ENCODE data around the gene TAS1R1.

The TAS1R1 gene

DNA sequence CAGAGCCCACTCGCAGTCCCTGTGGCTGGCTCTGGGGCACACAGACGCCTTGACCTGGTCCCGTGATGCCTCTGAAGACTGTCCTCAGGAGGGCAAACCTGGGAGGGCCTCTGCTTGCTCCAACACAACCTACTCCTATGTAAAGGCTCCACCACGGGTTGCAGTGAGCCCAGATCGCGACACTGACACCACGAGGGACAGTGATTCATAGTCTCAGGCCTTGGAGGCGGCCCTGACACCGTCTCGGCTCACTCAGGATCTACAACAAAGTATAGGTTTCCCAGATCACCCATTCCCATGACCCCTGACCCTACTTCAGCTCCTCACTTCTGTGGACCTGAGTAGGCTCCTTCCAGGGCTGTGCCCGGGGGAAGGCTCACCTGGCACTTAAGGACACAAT is 28.8 kb upstream of the TAS1R1 start:
- no peaks in the 10 kb centered on the region for H3K9me3 ChIP-seq (ENCODE audit: control insufficient read depth, insufficient read depth, low read depth, low read length)
- H3K36me3 ChIP-seq (ENCODE audit: control insufficient read depth, insufficient read depth, low read length), result peaks cover 56% of the 10 kb centered on the region
- H3K4me1 ChIP-seq (ENCODE audit: control insufficient read depth, insufficient read depth, low read length), result no peaks in the 10 kb centered on the region
- no peaks in the 10 kb centered on the region for H3K27me3 ChIP-seq (ENCODE audit: control insufficient read depth, insufficient read depth, low read length)
- no peak overlapping the region for H3K27ac ChIP-seq (ENCODE audit: low read depth, low read length)
- no peak overlapping the region for H3K4me3 ChIP-seq (ENCODE audit: low read depth, low read length)
- no peak overlapping the region for H3K9ac ChIP-seq (ENCODE audit: low read length)

DNA sequence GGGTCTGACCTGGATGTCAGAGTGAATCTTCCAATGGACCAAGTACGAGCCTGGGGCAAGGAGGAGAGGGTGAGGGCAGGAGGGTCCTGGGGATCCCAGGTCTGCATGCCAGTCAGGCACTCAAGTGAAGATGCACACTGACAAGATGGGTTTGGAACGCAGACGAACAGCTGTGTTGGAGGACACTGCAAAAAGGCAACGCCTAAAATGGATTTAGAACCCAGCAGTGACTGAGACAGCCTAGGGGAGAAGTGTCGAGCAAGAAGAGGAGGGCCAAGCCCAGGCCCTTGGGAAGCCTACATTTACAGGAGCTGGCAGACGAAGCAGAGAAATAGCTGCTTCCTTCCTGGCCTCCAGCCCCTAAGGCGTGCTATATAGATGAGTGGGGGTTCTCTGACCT is 26.6 kb upstream of the TAS1R1 start:
- no peak overlapping the region for H3K4me3 ChIP-seq (ENCODE audit: low read depth, low read length)
- H3K9ac ChIP-seq (ENCODE audit: low read length), result no peak overlapping the region
- H3K9me3 ChIP-seq (ENCODE audit: control insufficient read depth, insufficient read depth, low read depth, low read length), result no peaks in the 10 kb centered on the region
- H3K27ac ChIP-seq (ENCODE audit: low read depth, low read length), result no peak overlapping the region
- no peaks in the 10 kb centered on the region for H3K27me3 ChIP-seq (ENCODE audit: control insufficient read depth, insufficient read depth, low read length)
- H3K36me3 ChIP-seq (ENCODE audit: control insufficient read depth, insufficient read depth, low read length), result peaks cover 77% of the 10 kb centered on the region
- H3K4me1 ChIP-seq (ENCODE audit: control insufficient read depth, insufficient read depth, low read length), result no peaks in the 10 kb centered on the region

DNA sequence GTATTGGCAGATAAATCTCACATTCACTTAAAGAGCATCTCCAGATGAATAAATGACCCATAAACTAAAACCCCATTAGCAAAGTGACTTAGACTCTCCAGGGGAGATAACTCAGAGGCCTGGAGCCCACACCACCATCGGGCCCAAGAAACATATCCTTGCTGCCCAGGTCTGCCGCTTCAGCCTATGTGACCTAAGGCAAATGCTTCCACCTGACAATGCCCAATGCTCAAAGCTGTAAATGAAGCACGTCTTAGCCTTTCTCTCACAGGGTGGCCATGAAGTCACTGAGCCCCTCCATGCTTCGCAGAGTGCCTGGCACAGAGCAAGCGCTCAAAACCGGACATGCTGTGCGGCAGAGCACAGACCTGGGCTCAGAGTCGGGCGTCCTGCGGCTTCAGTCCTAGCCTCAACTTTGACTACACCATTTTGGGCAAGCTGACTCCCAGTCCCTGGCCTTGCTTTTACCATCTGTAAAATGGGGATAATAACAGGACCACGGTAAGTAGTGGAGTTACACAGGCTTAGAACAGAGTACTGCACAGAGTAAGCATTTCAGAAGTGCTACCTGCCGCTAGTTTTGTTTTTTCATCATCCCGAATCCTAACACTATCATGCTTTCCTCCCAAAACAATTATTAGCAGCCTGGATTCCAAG is 24.5 kb upstream of the TAS1R1 start:
- H3K9ac ChIP-seq (ENCODE audit: low read length), result no peak overlapping the region
- no peaks in the 10 kb centered on the region for H3K4me1 ChIP-seq (ENCODE audit: control insufficient read depth, insufficient read depth, low read length)
- H3K27me3 ChIP-seq (ENCODE audit: control insufficient read depth, insufficient read depth, low read length), result no peaks in the 10 kb centered on the region
- H3K9me3 ChIP-seq (ENCODE audit: control insufficient read depth, insufficient read depth, low read depth, low read length), result no peaks in the 10 kb centered on the region
- H3K36me3 ChIP-seq (ENCODE audit: control insufficient read depth, insufficient read depth, low read length), result peaks cover 84% of the 10 kb centered on the region
- H3K4me3 ChIP-seq (ENCODE audit: low read depth, low read length), result no peak overlapping the region
- no peak overlapping the region for H3K27ac ChIP-seq (ENCODE audit: low read depth, low read length)

DNA sequence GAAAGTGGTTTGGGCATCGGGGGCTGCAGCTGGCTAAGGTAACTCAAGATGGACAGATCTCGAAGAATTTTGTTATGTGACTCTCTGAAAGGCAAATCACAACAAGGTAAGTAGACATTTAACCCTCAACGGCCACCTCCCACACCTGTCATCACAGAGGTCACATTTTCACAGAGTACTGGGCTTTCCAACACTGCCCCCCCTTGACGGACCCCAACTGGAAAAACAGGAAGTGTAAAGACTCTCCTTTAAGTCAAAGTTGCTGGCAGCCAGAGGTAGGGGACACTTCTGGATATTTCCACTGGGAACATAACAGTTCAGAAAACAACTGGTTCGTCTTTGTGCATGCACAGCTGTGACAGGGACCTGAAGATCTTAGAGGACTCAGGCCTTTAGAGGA is 23.1 kb upstream of the TAS1R1 start:
- no peaks in the 10 kb centered on the region for H3K4me1 ChIP-seq (ENCODE audit: control insufficient read depth, insufficient read depth, low read length)
- no peak overlapping the region for H3K27ac ChIP-seq (ENCODE audit: low read depth, low read length)
- H3K36me3 ChIP-seq (ENCODE audit: control insufficient read depth, insufficient read depth, low read length), result peaks cover 78% of the 10 kb centered on the region
- no peak overlapping the region for H3K4me3 ChIP-seq (ENCODE audit: low read depth, low read length)
- H3K9ac ChIP-seq (ENCODE audit: low read length), result no peak overlapping the region
- H3K27me3 ChIP-seq (ENCODE audit: control insufficient read depth, insufficient read depth, low read length), result no peaks in the 10 kb centered on the region
- H3K9me3 ChIP-seq (ENCODE audit: control insufficient read depth, insufficient read depth, low read depth, low read length), result no peaks in the 10 kb centered on the region

DNA sequence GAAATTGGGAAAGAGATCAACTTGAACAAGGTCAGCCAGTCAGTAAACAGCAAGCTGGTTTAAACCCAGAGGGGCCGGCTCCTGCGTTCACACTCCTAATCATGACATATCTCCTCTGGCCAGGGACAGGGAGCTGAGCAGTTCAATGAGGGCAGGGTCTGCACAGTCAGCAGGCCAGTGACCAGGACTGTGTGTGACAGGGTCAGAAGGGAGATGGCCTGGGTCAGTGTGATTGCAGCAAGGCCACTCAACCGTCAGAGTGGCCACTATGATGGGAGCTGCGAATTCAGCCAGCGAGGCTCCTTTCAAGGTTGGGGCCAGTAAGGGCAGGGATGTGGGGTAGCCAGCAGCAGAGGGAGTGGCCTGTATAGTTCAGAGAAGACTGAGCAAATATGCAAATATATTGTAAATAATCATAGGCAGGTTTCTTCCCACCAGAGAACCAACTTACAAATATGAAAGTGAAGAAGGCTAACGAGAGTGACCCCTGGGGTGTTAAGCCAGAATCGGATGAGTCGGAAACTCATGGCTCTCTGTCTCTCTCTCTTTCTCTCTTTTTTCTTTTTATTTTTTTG is 20.8 kb upstream of the TAS1R1 start:
- Histone ChIP-seq H3K9me3 (ENCODE audit: control insufficient read depth, insufficient read depth, low read depth, low read length) (no peaks in the 10 kb centered on the region), H3K9ac (ENCODE audit: low read length) (no peak overlapping the region), H3K27me3 (ENCODE audit: control insufficient read depth, insufficient read depth, low read length) (no peaks in the 10 kb centered on the region), H3K4me3 (ENCODE audit: low read depth, low read length) (no peak overlapping the region), H3K36me3 (ENCODE audit: control insufficient read depth, insufficient read depth, low read length) (peaks cover 72% of the 10 kb centered on the region), H3K4me1 (ENCODE audit: control insufficient read depth, insufficient read depth, low read length) (no peaks in the 10 kb centered on the region), H3K27ac (ENCODE audit: low read depth, low read length) (no peak overlapping the region)

DNA sequence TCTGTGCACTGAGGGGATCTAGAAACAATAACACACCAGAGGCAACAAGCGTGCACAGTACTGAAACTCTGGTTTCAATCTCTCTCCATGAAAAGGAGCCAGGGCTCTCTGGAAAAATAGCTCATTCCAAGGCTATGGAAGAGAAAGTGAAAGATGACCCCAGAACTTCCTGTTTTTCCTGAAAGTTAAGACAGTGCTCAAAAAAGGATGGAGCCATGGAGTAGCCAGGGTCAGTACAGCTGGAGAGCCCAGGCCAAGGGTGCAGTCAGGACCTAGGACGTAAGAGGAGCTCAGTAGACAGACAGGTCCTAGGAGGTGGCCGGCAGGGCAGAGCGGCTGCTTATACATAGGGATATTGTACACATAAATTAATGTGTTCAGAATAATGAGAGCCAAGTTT is 19.9 kb upstream of the TAS1R1 start:
- Histone ChIP-seq H3K27ac (ENCODE audit: low read depth, low read length) (no peak overlapping the region), H3K9ac (ENCODE audit: low read length) (no peak overlapping the region), H3K4me1 (ENCODE audit: control insufficient read depth, insufficient read depth, low read length) (no peaks in the 10 kb centered on the region), H3K9me3 (ENCODE audit: control insufficient read depth, insufficient read depth, low read depth, low read length) (no peaks in the 10 kb centered on the region), H3K4me3 (ENCODE audit: low read depth, low read length) (no peak overlapping the region), H3K27me3 (ENCODE audit: control insufficient read depth, insufficient read depth, low read length) (no peaks in the 10 kb centered on the region), H3K36me3 (ENCODE audit: control insufficient read depth, insufficient read depth, low read length) (peaks cover 68% of the 10 kb centered on the region)

DNA sequence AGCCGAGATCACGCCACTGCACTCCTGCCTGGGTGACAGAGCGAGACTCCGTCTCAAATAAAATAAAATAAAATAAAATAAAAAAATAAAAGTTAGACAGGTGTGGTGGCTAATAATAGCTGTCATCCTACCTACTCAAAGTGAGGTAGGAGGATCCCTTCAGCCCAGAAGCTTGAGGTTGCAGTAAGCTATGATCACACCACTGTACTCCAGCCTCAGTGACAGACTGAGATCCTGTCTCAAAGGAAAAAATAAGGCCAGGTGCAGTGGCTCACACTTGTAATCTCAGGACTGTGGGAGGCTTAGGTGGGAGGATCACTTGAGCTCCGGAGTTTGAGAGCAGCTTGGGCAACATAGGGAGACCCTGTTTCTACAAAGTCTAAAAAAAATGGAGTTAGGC is 18.8 kb upstream of the TAS1R1 start:
- Histone ChIP-seq H3K4me1 (ENCODE audit: control insufficient read depth, insufficient read depth, low read length) (no peaks in the 10 kb centered on the region), H3K9me3 (ENCODE audit: control insufficient read depth, insufficient read depth, low read depth, low read length) (no peaks in the 10 kb centered on the region), H3K27ac (ENCODE audit: low read depth, low read length) (no peak overlapping the region), H3K4me3 (ENCODE audit: low read depth, low read length) (no peak overlapping the region), H3K27me3 (ENCODE audit: control insufficient read depth, insufficient read depth, low read length) (no peaks in the 10 kb centered on the region), H3K9ac (ENCODE audit: low read length) (no peak overlapping the region), H3K36me3 (ENCODE audit: control insufficient read depth, insufficient read depth, low read length) (peaks cover 63% of the 10 kb centered on the region)

DNA sequence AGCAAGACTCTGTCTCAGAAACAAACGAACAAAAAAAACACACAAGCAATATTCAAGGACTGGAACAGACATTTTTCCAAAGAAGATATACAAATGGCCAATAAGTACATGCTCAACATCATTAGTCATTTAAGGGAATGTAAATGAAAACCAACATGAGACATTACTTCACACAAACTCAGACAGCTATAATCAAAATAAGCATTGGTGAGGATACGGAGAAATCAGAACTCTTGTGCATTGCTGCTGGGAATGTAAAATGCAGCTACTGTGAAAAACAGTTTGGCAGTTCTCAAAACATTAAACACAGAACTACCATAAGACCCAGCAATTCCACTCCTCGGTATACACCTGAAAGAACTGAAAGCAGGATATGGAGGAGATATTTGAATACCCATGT is 16.2 kb upstream of the TAS1R1 start:
- peaks cover 55% of the 10 kb centered on the region for H3K36me3 ChIP-seq (ENCODE audit: control insufficient read depth, insufficient read depth, low read length)
- no peak overlapping the region for H3K27ac ChIP-seq (ENCODE audit: low read depth, low read length)
- H3K4me3 ChIP-seq (ENCODE audit: low read depth, low read length), result no peak overlapping the region
- H3K4me1 ChIP-seq (ENCODE audit: control insufficient read depth, insufficient read depth, low read length), result no peaks in the 10 kb centered on the region
- no peaks in the 10 kb centered on the region for H3K9me3 ChIP-seq (ENCODE audit: control insufficient read depth, insufficient read depth, low read depth, low read length)
- H3K27me3 ChIP-seq (ENCODE audit: control insufficient read depth, insufficient read depth, low read length), result no peaks in the 10 kb centered on the region
- no peak overlapping the region for H3K9ac ChIP-seq (ENCODE audit: low read length)

DNA sequence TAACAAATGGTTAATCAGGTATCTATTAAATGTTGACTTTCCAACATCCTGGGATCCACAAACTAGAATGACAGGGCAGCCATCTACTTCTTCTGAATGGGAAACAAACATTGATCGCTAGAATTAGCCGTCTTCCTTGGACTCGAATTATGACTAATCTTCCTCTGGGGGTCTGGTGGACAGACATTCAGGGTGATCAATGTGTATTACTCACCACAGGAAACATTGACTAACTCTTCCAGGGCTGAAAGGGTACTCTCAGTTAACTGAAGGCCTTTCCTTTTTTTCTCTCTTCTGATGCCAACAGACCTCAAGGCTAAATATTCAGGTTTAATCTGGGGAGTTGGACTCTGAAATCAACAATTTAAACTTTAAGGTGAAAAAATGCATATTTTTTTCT is 10.3 kb upstream of the TAS1R1 start:
- no peak overlapping the region for H3K9ac ChIP-seq (ENCODE audit: low read length)
- no peaks in the 10 kb centered on the region for H3K4me1 ChIP-seq (ENCODE audit: control insufficient read depth, insufficient read depth, low read length)
- peaks cover 78% of the 10 kb centered on the region for H3K36me3 ChIP-seq (ENCODE audit: control insufficient read depth, insufficient read depth, low read length)
- H3K4me3 ChIP-seq (ENCODE audit: low read depth, low read length), result no peak overlapping the region
- no peaks in the 10 kb centered on the region for H3K27me3 ChIP-seq (ENCODE audit: control insufficient read depth, insufficient read depth, low read length)
- no peaks in the 10 kb centered on the region for H3K9me3 ChIP-seq (ENCODE audit: control insufficient read depth, insufficient read depth, low read depth, low read length)
- H3K27ac ChIP-seq (ENCODE audit: low read depth, low read length), result no peak overlapping the region

DNA sequence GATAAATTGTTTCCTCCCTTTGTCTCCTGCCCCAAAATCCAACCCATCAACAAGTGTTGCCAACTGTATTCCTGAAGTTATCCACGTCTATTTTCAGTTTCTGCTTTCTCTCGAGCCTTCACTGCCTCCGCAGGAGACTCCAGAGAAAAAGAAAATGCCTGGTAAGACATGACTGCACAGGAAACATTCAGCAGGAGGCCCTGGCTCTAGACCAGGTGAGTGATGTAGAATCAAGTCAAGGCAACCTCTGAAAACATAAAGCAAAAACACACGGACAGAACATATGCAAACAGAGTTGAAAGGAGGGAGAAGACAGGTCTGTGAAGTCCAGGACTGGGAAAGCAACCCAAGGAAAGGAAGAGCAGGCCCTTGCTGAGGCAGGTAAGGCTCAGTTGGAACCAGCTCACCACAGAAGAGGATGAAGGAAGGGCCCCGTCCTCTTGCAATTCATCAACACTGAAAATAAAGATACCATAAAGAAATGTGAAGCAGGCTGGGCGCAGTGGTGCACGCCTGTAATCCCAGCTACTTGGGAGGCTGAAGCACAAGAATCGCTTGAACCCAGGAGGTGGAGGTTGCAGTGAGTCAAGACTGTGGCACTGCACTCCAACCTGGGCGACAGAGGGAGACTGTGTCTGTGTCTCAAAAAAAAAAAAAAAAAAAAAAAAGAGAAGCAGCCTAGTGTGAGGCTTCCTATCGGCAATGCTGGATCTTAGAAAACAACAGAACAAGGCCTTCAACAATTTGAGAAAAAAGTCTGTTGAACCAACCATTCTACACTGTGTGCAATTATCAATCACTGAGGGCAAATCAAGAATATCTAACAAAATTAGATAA is 9.6 kb upstream of the TAS1R1 start:
- Histone ChIP-seq H3K9ac (ENCODE audit: low read length) (no peak overlapping the region), H3K9me3 (ENCODE audit: control insufficient read depth, insufficient read depth, low read depth, low read length) (no peaks in the 10 kb centered on the region), H3K4me3 (ENCODE audit: low read depth, low read length) (no peak overlapping the region), H3K27me3 (ENCODE audit: control insufficient read depth, insufficient read depth, low read length) (no peaks in the 10 kb centered on the region), H3K27ac (ENCODE audit: low read depth, low read length) (no peak overlapping the region), H3K36me3 (ENCODE audit: control insufficient read depth, insufficient read depth, low read length) (peaks cover 81% of the 10 kb centered on the region), H3K4me1 (ENCODE audit: control insufficient read depth, insufficient read depth, low read length) (no peaks in the 10 kb centered on the region)

DNA sequence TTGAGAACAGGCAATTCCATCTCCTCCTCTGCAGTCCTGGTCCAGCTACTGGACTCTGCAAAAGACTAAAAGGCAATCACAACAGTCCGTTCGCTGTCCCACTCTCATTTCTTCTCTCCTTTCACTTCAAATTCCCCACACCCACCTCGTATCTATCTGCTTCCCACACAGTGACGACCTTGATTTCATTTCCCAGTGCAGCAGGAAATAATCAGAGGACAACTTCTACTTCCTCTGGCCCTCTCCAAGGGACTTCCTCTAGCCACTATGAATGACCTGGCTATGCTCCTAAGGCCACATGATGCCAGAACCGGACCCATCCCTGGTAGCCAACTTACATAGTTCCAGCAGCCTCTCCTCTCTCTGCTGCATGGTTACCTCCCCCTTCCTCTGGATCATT is 8.8 kb upstream of the TAS1R1 start:
- Histone ChIP-seq H3K27me3 (ENCODE audit: control insufficient read depth, insufficient read depth, low read length) (no peaks in the 10 kb centered on the region), H3K9me3 (ENCODE audit: control insufficient read depth, insufficient read depth, low read depth, low read length) (no peaks in the 10 kb centered on the region), H3K9ac (ENCODE audit: low read length) (no peak overlapping the region), H3K27ac (ENCODE audit: low read depth, low read length) (no peak overlapping the region), H3K4me3 (ENCODE audit: low read depth, low read length) (no peak overlapping the region), H3K4me1 (ENCODE audit: control insufficient read depth, insufficient read depth, low read length) (no peaks in the 10 kb centered on the region), H3K36me3 (ENCODE audit: control insufficient read depth, insufficient read depth, low read length) (peaks cover 86% of the 10 kb centered on the region)

All from HUES6 (cell line).